ENCODE data around the gene SLC2A13.

SLC2A13 gene

GRCh38 chr12:39723831-39724230, 382.1 kb downstream of the SLC2A13 start:
- peak in 1 of 2 donors; percentile 4 for DNase-seq

GRCh38 chr12:39722504-39722903, 383.4 kb downstream of the SLC2A13 start:
- DNase-seq, result no peak

GRCh38 chr12:39713552-39713951, 392.3 kb downstream of the SLC2A13 start:
- DNase-seq, result no peak

- no peak for DNase-seq
Measured at GRCh38 chr12:39712334-39712733, 393.5 kb downstream of the SLC2A13 start.
